GM10248 (cell line): ENCODE data around the gene COL15A1.

Experiments used
- CTCF ChIA-PET: fragments of 300-600 bp; sonication (Branson Sonifier 250); formaldehyde crosslinking; extraction: SDS; loops from one replicate; lab custom pipeline; 2021; ENCODE audit warnings: antibody characterized with exemption; lab: Yijun Ruan, JAX
- POLR2A ChIA-PET: fragments of 350-650 bp; sonication (Branson Sonifier 250); formaldehyde crosslinking; extraction: SDS; loops from one replicate; lab custom pipeline; 2020; ENCODE audit warnings: antibody characterized with exemption; lab: Yijun Ruan, JAX
- DNase-seq: peaks from one replicate; pipeline ENCODE4 v3.0.0; 2012; ENCODE audit errors: extremely low spot score
- TF ChIP-seq, protein P1 (sequence below): IDR thresholded peaks from 2 replicates; pipeline ENCODE4 v1.5.1; 2012; ENCODE audit warnings: mild to moderate bottlenecking, low read depth; ENCODE audit errors: extremely low read depth, missing control alignments, control extremely low read depth

Gene COL15A1

GRCh38 chr9:99070681-99071080 lies 127.0 kb downstream of the COL15A1 start:
- TF ChIP-seq, protein P1, sequence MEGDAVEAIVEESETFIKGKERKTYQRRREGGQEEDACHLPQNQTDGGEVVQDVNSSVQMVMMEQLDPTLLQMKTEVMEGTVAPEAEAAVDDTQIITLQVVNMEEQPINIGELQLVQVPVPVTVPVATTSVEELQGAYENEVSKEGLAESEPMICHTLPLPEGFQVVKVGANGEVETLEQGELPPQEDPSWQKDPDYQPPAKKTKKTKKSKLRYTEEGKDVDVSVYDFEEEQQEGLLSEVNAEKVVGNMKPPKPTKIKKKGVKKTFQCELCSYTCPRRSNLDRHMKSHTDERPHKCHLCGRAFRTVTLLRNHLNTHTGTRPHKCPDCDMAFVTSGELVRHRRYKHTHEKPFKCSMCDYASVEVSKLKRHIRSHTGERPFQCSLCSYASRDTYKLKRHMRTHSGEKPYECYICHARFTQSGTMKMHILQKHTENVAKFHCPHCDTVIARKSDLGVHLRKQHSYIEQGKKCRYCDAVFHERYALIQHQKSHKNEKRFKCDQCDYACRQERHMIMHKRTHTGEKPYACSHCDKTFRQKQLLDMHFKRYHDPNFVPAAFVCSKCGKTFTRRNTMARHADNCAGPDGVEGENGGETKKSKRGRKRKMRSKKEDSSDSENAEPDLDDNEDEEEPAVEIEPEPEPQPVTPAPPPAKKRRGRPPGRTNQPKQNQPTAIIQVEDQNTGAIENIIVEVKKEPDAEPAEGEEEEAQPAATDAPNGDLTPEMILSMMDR: no peak
- no peak for DNase-seq
- POLR2A ChIA-PET: no interaction called here
- CTCF ChIA-PET: no interaction called here

DNA sequence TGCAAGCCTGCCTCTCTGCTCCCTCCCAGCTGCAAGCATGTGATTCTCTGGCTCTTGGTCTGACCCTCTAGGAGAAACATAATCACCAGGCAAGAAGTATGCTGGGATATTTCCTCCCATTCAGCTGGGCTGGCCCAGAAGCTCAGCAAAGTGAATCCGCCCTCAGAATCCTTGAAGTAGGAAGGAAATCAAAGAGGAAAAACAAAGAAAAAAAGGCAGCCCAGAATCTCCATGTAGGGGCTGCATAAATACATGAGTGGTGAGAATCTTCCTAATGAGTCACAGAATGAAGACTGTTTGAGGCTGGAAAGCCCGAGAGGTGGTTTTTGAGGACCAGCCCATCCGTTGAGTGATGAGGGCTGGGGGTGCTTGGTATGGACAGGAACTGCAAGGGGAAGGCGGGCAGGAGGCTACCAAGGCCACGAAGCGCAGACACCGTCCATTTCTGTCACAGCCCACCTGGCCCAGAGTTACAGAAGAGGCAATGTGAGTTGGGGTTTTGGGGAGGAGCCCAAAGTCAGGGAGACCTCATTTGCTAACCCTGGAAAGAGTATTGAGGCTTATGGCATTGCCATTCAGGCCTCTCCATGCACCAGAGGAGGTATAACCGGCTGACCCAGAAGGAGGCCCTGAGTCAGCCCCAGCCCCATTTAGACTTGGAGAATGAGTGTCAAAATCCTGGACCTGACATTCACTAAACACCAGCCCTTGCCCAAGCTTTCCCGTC lies 127.8 kb downstream of the COL15A1 start:
- CTCF ChIA-PET: no interaction called here
- DNase-seq: no peak
- TF ChIP-seq, protein P1: no peak
- POLR2A ChIA-PET: no interaction called here

DNA sequence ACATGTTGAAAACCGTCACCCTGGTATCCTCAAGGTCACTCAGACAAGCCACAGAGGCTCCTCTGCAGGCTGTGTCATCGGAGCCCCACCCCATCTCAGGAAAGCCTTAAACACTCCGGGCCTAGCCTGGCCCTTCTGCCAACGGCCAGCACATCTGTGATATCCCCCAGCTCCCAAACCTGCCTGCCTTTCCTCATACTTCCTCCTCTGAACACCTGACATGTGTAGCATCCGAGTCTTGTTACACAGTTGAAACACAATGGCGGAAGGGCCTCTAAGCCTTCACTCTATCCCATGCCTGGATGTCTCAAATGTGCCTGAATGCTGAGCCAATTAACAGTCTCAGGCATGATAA lies 128.3 kb downstream of the COL15A1 start:
- CTCF ChIA-PET: no interaction called here
- DNase-seq: no peak
- TF ChIP-seq, protein P1: no peak
- POLR2A ChIA-PET: no interaction called here

DNA sequence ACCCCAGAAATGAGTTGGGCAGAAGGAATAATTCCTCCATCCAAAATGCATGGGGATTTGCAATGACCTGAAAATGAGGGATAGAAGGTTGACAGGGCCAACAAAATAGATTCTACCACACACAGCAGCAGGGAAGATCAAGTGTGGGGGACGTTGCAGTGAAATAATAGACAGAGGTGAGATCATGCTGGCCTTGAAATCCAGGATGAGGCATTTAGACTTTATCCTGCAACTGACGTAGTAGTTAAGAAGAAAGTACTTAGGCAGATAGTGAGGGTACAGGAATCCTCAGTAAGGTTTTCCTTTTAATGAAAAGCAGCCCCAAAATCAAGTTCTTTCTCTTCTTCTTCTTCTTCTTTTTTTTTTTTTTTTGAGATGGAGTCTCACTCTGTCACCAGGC lies 129.6 kb downstream of the COL15A1 start:
- TF ChIP-seq, protein P1: no peak
- ChIA-PET POLR2A (no interaction called here), CTCF (no interaction called here)
- DNase-seq: no peak

DNA sequence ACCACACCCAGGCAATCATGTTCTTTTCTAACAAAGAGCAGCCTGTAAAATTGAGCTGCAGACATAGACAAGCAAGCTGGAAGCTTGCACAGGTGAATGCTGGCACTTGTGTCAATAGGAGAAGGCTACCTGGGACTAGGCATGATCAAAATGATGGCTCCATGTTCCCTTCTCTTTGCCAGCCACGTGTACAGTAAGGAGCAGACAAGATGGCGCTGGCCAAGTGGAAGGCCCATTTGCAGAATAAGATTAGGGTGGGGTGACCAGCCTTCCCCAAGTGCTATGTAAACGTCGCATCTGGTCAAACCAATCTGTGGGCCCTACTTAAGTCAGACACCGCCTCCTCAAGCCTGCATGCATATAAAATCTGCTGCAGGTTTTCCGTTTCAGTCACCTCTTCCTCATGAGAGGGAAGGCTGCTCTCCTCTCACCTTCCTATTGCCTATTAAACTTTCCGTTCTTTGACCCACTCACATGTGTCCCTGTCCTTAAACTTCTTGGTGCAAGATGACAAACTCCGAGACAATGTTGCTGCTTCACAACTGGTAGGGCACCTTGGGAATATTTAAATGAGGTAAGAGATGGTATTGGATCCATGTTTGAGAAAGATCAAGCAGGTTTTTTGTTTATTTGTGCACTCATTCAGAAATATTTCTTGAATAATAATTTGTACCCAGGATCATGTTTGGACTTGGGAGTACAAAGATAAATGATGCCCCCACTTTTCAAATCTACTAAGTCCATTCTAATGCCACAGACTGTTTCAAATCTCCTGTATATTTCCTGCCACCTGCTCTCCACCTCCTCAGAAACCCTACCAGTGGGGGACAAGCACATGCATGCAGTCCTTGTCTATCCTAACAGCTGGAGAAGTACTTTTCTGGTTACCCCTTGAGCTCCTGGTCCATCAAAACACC lies 130.5 kb downstream of the COL15A1 start:
- DNase-seq: no peak
- TF ChIP-seq, protein P1: no peak
- CTCF ChIA-PET: interaction anchor here (1.7 kb wide), 1 partner anchor 11 kb away, joined by 5 read pairs; no protein-coding TSS in a partner anchor
- POLR2A ChIA-PET: no interaction called here

DNA sequence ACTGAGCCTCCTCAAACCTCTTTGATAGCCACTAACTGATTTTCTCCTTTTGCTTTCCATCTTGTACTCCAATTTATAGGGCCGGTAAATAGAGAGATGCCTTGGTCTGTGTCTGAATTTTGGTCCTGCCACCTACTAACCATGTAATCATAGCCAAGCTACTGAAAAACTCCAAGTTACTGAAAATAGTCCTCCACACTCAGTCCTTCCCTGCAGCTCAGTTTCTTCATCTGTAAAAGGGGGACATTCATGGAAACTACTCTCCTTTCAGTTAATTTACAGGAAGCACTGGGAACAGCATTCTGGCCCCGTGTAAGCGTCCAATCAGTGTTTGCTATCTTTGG lies 131.2 kb downstream of the COL15A1 start:
- TF ChIP-seq, protein P1: no peak

More for the DNA sequence above, 131.2 kb downstream of the COL15A1 start:
- no peak for DNase-seq
- CTCF ChIA-PET: interaction anchor here (1.7 kb wide), 1 partner anchor 11 kb away, joined by 5 read pairs; no protein-coding TSS in a partner anchor
- POLR2A ChIA-PET: no interaction called here
